GM21360 (cell line): ENCODE measurements around the gene FAM228A.

ENCODE experiments used
- ATAC-seq: cut with Tn5 transposase; IDR thresholded peaks from one replicate; pipeline ENCODE4 v1.9.1; 2021; ENCODE audit warnings: mild to moderate bottlenecking, moderate library complexity; ENCODE audit not compliant: unreplicated experiment

Gene FAM228A

DNA sequence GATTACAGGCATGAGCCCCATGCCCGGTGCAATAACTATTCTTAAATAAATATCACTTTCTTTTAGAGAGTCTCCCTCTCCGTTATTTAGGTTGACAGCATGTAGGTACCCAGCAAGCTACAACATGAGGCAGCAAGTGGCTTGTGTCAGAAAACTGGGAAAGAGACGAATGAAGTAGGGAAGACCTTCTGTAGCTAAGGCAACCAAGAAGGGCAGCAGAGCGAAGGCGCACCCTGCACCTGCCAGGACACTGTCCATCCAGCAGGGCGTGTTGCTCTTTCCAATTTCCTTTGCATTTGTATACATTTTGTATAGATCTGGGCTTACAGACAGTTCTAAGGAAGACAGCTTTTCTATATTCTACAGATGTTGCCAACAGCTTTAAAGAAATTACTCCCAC is 48.1 kb downstream of the FAM228A start:
- no peak for ATAC-seq

- ATAC-seq = no peak
Observed at GRCh38 chr2:24225499-24226242, 50.8 kb downstream of the FAM228A start.

DNA sequence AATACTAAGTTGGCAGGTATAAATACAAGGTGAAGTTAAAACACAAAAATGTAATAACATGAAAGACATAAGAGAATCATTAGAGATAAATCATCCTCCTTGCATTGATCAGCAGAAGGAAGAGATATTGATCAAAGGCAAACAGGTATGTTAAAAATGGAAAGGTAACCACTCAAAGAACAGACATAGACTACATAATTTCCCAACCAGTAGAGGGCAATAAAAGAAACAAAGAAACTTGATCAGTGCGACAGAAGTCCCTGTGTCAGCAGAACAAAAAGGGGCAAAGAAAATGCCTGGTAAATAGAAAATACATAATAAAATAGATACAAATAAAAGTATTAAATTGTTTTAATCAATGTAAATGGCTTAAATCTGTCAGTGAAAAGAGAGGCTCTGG is 53.6 kb downstream of the FAM228A start:
- no peak for ATAC-seq

DNA sequence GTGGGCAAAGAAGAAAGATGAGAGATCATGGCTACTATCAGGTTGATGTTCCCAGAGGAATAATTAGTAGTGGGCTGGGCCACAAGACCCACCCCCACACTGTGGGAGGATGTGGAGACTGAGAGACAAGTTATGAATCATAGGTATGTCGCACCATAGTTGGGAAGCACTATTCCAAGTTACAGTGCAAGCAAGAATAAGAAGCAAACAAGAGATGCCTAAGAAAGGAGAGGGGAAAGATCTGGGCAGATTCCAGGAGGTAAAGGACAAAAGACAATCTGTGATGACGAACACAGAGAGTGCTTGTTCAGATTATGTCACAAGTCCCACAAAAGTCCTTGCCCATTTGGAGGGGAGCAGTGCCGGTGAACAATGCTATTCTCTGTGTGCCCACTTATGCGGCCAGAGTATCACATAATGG is 56.6 kb downstream of the FAM228A start:
- ATAC-seq = no peak

GRCh38 chr2:24233321-24233720 is 58.5 kb downstream of the FAM228A start:
- no peak for ATAC-seq

- ATAC-seq = no peak
Observed at GRCh38 chr2:24237313-24237712, 62.5 kb downstream of the FAM228A start.

DNA sequence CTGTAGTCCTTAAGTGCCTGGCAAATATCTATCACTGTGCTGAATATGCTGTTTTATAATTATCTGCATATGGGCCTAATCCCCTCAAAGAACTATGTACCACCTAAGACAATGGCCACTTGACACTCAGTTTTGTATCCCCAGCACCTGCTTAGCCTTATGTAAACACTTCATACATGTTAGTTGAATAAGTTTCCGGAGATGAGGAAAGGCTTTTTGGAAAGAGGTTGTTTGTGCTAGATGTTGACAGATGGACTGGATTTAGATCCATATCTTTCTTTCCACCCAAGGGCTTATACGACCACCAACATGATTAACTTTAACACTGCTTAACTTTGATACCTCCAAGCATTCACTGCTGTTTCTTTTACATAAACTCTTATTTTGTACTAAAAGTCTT is 63.3 kb downstream of the FAM228A start:
- no peak for ATAC-seq

- no peak for ATAC-seq
Observed at GRCh38 chr2:24239553-24239952, 64.7 kb downstream of the FAM228A start.
